SU-DHL-6 (cell line): ENCODE measurements around the gene PTPRN2.

Source experiments
- H2AFZ ChIP-seq: fragments of 200-600 bp; sonication (generic); 2 replicates; pipeline ENCODE4 v1.6.1; 2014; ENCODE audit warnings: low read depth, mild to moderate bottlenecking, moderate library complexity, mixed read lengths, antibody characterized with exemption, low read length; ENCODE audit not compliant: severe bottlenecking
- H3F3A ChIP-seq: fragments of 200-600 bp; shearing (Covaris generic); 2 replicates; pipeline ENCODE4 v1.6.0; 2016; ENCODE audit warnings: antibody characterized with exemption, mild to moderate bottlenecking; ENCODE audit not compliant: insufficient read depth
- H3K27ac ChIP-seq: fragments of 200-600 bp; sonication (generic); 2 replicates; pipeline ENCODE4 v1.5.1; 2016; ENCODE audit warnings: low read depth, mild to moderate bottlenecking, low read length, moderate library complexity, mixed read lengths
- H3K27me3 ChIP-seq: fragments of 200-600 bp; sonication (generic), shearing (Covaris generic); 2 replicates; pipeline ENCODE4 v1.6.0; 2014; ENCODE audit warnings: mild to moderate bottlenecking, low read length
- H3K36me3 ChIP-seq: fragments of 200-600 bp; sonication (generic); 2 replicates; pipeline ENCODE4 v1.6.1; 2014; ENCODE audit warnings: mild to moderate bottlenecking, low read length, mixed read lengths
- H3K4me2 ChIP-seq: fragments of 300-600, 200-600 bp; shearing (Covaris generic), sonication (generic); 2 replicates; pipeline ENCODE4 v1.6.0; 2014; ENCODE audit warnings: low read length, low read depth, mild to moderate bottlenecking; ENCODE audit not compliant: poor library complexity, severe bottlenecking
- H3K4me3 ChIP-seq: fragments of 200-600 bp; sonication (generic); 2 replicates; pipeline ENCODE4 v1.5.1; 2014; ENCODE audit warnings: antibody characterized with exemption, low read length, mild to moderate bottlenecking, mixed read lengths; ENCODE audit not compliant: insufficient read depth, poor library complexity, severe bottlenecking
- H3K79me2 ChIP-seq: fragments of 200-600 bp; sonication (generic); 2 replicates; pipeline ENCODE4 v1.6.1; 2014; ENCODE audit warnings: mild to moderate bottlenecking, low read length, moderate library complexity; ENCODE audit not compliant: insufficient read depth
- H3K9ac ChIP-seq: fragments of 200-600 bp; sonication (generic); 2 replicates; pipeline ENCODE4 v1.7.0; 2014; ENCODE audit warnings: mild to moderate bottlenecking, low read length
- H3K9me2 ChIP-seq: fragments of 200-600 bp; sonication (generic); replicated peaks from 2 replicates; pipeline ENCODE4 v1.6.1; 2014; ENCODE audit warnings: low read length; ENCODE audit not compliant: insufficient read depth
- H3K9me3 ChIP-seq: fragments of 200-600 bp; sonication (generic); 2 replicates; pipeline ENCODE4 v1.6.1; 2014; ENCODE audit warnings: low read length, mixed read lengths; ENCODE audit not compliant: insufficient read depth
- H4K20me1 ChIP-seq: fragments of 200-600 bp; sonication (generic); 2 replicates; pipeline ENCODE4 v1.6.1; 2014; ENCODE audit warnings: low read depth, mild to moderate bottlenecking, antibody characterized with exemption, low read length, moderate library complexity, mixed read lengths
- EZH2phosphoT487 ChIP-seq: fragments of 200-600 bp; sonication (generic), shearing (Covaris generic); conservative IDR thresholded peaks from 2 replicates; pipeline ENCODE4 v1.6.1; 2018; ENCODE audit warnings: mild to moderate bottlenecking, antibody characterized with exemption, low read length, moderate library complexity, mixed read lengths
- TF ChIP-seq, protein P1 (sequence below): fragments of 200-600 bp; sonication (generic); IDR thresholded peaks from one replicate; pipeline ENCODE4 v1.5.1; 2017; ENCODE audit warnings: antibody characterized with exemption, mild to moderate bottlenecking, low read length, moderate library complexity; ENCODE audit not compliant: insufficient read depth, poor library complexity, severe bottlenecking

The PTPRN2 gene

DNA sequence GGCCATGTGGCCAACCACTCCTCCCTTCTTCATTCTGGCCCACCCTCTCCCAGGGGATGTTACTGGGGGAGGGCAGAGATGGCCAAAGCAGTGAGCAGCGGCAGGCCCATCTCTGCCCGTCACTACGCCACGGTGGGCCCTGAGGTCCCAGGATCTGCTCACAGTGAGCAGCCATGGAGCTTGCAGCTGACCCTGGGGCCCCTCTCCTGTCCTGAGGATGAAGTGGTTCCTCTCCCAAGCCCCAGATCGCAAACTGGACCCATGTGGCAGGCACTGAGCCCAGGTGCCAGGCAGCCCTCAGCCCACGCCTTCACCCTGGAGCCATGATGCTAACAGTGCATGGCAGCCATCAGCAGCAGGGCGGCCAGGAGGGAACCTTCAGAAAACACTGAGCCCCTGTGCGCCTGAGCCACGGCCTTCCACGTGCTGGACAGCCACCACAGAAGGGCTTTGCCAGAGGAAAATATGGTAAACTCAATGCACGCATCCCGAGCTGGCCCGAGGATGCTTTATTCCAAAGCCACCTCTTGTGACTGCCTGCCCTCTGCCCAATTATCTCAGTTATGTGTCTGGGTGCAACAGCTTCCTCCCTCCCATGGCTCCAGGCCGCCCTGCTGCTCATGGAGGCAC, 485.7 kb downstream of the PTPRN2 start:
- Histone ChIP-seq H3K27me3 (no peaks in the 10 kb centered on the region), H4K20me1 (no peaks in the 10 kb centered on the region), H3F3A (no peaks in the 10 kb centered on the region), H3K9ac (no peak overlapping the region), H3K4me2 (no peak overlapping the region), H3K79me2 (no peaks in the 10 kb centered on the region), H3K9me2 (no peaks in the 10 kb centered on the region), H3K9me3 (no peaks in the 10 kb centered on the region), H3K36me3 (no peaks in the 10 kb centered on the region), H2AFZ (no peak overlapping the region), H3K4me3 (no peak overlapping the region), H3K27ac (no peak overlapping the region)
- TF ChIP-seq EZH2phosphoT487, result no peak
- TF ChIP-seq, protein P1, sequence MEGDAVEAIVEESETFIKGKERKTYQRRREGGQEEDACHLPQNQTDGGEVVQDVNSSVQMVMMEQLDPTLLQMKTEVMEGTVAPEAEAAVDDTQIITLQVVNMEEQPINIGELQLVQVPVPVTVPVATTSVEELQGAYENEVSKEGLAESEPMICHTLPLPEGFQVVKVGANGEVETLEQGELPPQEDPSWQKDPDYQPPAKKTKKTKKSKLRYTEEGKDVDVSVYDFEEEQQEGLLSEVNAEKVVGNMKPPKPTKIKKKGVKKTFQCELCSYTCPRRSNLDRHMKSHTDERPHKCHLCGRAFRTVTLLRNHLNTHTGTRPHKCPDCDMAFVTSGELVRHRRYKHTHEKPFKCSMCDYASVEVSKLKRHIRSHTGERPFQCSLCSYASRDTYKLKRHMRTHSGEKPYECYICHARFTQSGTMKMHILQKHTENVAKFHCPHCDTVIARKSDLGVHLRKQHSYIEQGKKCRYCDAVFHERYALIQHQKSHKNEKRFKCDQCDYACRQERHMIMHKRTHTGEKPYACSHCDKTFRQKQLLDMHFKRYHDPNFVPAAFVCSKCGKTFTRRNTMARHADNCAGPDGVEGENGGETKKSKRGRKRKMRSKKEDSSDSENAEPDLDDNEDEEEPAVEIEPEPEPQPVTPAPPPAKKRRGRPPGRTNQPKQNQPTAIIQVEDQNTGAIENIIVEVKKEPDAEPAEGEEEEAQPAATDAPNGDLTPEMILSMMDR, result no peak

DNA sequence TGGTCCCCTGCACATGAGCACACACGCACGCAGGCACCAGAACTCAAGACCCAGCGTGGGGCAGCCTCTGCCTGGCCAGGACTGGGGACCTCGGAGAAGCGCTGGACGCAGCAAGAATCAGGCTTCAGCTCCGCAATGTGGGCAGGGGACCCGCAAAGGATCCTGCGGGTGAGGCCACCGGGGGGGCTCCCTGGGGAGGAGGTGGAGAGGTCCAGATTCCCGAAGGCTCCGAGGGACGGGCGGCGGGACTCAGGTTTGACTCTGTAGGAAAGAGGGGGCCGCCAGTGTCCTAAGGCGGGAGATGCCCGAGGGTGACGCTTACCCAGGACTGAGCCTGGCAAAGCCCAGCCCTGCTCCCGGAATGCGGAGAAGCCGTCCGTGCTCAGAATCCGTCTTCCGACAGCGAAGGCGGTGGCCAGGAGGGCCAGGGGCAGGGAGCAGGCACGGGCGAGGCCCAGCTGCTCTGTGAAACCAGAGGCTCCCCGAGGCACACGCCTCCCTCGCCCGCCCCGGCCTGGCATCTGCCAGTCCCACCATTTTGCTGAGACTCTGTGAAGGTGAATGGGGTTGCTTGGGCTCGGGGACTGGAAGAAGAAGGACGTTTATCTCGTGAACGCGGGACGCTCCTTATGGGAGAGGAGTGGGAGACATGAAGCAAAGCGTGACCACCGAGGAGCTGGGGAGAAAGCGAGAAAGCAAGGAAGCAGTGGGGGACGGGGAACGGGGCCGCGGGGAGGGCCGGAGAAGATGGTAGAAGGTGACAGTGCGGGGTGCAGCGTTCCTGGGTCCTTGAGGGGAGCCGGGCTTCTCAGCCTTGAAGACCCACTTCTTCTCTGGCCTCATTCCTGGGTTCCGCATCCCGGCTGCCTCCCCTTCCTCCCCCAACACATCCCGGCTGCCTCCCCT, 489.2 kb downstream of the PTPRN2 start:
- no peaks in the 10 kb centered on the region for H3K27me3 ChIP-seq
- no peaks in the 10 kb centered on the region for H4K20me1 ChIP-seq
- H3K9ac ChIP-seq, result no peak overlapping the region
- no peak overlapping the region for H3K4me2 ChIP-seq
- H3F3A ChIP-seq, result no peaks in the 10 kb centered on the region
- H3K4me3 ChIP-seq, result no peak overlapping the region
- H3K27ac ChIP-seq, result no peak overlapping the region
- no peak for TF ChIP-seq EZH2phosphoT487
- TF ChIP-seq, protein P1, result no peak
- H3K36me3 ChIP-seq, result no peaks in the 10 kb centered on the region
- no peaks in the 10 kb centered on the region for H3K79me2 ChIP-seq
- no peaks in the 10 kb centered on the region for H3K9me2 ChIP-seq
- H3K9me3 ChIP-seq, result no peaks in the 10 kb centered on the region
- no peak overlapping the region for H2AFZ ChIP-seq

DNA sequence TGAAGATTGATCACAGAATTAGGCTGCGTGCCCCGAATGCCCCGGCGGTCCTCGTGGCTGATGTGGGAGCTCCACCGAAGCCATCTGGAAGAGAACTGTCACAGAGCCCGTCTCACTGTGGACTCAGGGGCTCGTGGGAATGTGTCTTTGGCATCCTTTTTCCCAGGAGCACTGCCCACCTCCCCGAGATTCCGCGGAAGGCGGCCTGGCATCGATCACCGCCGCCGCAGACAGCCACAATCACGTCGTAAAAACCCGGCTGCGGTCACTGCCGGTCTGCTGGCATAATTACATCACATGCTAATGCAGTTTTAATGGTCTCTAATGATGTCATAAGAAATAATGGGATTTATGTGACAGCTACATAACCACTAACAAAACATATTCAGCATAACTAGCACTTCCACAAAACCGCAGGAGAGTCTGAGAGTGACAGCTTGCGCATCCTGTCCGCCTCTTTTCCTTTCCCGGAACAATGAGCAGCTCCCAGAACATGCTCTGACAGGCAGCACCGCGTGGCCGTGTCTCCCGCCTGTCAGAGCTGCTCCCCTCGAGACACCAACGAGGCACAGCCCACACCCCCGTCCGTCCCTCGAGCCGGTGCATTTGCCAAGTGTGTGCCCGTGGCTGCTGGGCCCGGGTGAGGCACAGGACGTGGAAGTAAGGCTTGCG, 490.0 kb downstream of the PTPRN2 start:
- Histone ChIP-seq H3K4me2 (no peak overlapping the region), H3F3A (no peaks in the 10 kb centered on the region), H3K36me3 (no peaks in the 10 kb centered on the region), H3K4me3 (no peak overlapping the region), H2AFZ (no peak overlapping the region), H3K9me3 (no peaks in the 10 kb centered on the region), H3K9me2 (no peaks in the 10 kb centered on the region), H3K27me3 (no peaks in the 10 kb centered on the region), H3K9ac (no peak overlapping the region), H3K27ac (no peak overlapping the region), H3K79me2 (no peaks in the 10 kb centered on the region), H4K20me1 (no peaks in the 10 kb centered on the region)
- TF ChIP-seq, protein P1, result no peak
